Fibroblast of lung (primary cell): ENCODE data around the gene TNFSF15.

Experiments
- EZH2 ChIP-seq: IDR thresholded peaks from 2 replicates; pipeline ENCODE4 v1.5.1; 2012; ENCODE audit warnings: low read length, control low read depth, mild to moderate bottlenecking; ENCODE audit errors: missing control alignments
- TF ChIP-seq, protein P1 (sequence below), 2 donors: IDR thresholded peaks in 1 of 2; conservative IDR thresholded peaks in 1 of 2; 1 replicate in 1 of 2; 2 replicates in 1 of 2; pipeline ENCODE4 v1.5.1; 2011 to 2012; ENCODE audit warnings: low read length in 2 of 2, control low read depth in 1 of 2, inconsistent platforms in 1 of 2, low read depth in 1 of 2, mild to moderate bottlenecking in 1 of 2

GRCh38 chr9:114787781-114788498, 17.9 kb downstream of the TNFSF15 start:
- TF ChIP-seq, protein P1, sequence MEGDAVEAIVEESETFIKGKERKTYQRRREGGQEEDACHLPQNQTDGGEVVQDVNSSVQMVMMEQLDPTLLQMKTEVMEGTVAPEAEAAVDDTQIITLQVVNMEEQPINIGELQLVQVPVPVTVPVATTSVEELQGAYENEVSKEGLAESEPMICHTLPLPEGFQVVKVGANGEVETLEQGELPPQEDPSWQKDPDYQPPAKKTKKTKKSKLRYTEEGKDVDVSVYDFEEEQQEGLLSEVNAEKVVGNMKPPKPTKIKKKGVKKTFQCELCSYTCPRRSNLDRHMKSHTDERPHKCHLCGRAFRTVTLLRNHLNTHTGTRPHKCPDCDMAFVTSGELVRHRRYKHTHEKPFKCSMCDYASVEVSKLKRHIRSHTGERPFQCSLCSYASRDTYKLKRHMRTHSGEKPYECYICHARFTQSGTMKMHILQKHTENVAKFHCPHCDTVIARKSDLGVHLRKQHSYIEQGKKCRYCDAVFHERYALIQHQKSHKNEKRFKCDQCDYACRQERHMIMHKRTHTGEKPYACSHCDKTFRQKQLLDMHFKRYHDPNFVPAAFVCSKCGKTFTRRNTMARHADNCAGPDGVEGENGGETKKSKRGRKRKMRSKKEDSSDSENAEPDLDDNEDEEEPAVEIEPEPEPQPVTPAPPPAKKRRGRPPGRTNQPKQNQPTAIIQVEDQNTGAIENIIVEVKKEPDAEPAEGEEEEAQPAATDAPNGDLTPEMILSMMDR (conservative IDR thresholded peaks at IDR 0.05 in 1 of 2, IDR thresholded peaks at IDR 0.05 in 1 of 2; ENCODE audit: low read depth in 1 of 2, low read length in 2 of 2), result no peak
- TF ChIP-seq EZH2, result no peak
